GM11168 (cell line): ENCODE data around the gene ZSCAN12.

Source experiments
- in situ Hi-C: fragments of 300-500 bp; cut with MboI; formaldehyde crosslinking; loops from one replicate; pipeline ENCODE4 v1.12.0; 2022; ENCODE audit warnings: low sequenced_read_pairs; ENCODE audit not compliant: unreplicated experiment

ZSCAN12 gene

DNA sequence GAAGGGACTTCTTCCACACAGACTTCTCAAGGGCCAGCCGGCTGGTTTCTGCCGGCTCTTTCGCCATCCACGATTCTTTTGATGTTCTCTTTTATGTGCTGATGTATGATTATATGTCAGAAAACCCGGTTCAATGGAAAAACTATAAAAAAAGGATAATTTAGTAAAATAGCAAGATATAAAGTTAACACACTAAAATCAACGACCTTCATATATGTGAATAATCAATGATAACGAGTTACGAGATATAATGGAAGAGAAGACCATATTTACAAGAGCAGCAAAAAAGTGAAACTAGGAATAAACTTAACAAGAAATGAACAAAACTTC is 540 bp upstream of the ZSCAN12 start:
- in situ Hi-C loops = no loop called here

DNA sequence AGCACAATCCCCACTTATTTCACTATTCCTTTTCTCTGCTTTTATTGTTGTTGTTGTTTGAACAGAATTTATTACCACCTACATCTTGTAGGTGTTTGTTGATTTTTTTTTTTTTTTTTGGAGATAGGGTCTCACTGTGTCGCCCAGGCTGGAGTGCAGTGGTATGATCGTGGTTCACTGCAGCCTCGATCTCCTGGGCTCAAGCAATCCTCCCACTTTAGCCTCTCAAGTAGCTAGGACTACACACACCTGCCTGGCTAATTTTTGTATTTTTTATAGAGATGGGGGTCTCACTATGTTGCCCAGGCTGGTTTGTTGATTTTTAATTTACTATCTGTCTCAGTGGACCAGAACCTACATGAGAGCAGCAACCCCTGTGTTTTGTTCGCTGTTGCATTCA is 3.6 kb downstream of the ZSCAN12 start:
- in situ Hi-C loops = no loop called here

DNA sequence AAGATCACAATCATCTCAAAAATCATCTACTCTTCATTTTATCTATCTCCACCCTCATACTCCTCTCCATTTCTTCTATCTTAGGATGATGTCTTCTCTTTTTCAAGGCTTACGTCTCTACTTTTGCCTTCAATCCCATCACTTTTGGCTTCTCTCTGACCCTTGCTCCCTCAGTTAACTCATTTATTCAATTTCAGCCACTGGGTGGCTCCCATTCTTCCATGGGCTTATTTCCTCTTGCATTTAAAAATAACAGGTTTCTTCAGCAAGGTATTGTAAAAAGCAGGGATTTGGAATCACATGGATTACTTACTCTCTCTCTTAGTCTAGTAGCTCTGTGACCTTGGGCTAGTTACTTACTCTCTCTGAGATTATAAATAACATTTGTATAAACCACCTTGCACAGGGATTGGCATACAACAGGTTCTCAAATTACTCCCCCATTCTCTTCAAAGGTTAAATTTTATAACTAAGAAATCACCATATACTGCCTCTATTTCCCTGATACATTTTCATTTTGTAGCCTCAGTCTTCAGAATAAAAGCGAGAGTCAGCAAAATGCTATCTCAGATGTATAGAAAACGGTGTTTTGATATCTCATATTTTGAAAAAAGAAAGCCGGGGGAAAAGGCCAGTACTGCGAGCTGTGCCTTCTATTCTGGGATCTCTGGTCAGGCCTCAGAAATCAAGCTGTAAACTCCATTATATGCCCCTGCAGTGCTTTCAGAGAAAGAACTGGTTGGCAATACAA is 5.5 kb downstream of the ZSCAN12 start:
- in situ Hi-C loops = no loop called here

DNA sequence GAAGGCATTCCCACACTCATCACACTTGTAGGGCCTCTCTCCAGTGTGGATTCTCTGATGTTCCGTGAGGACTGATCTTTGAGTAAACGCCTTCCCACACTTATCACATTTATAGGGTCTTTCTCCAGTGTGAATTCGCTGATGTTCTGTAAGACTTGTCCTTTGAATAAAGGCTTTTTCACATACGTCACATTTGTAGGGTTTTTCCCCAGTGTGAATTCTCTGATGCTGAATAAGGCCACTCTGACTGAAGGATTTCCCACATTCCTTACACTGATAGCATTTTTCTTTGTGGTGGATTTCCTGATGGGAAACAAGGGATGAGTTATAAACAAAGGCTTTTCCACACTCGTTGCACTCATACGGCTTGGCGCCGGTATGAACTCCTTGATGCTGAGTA is 8.9 kb downstream of the ZSCAN12 start:
- in situ Hi-C loops = no loop called here

DNA sequence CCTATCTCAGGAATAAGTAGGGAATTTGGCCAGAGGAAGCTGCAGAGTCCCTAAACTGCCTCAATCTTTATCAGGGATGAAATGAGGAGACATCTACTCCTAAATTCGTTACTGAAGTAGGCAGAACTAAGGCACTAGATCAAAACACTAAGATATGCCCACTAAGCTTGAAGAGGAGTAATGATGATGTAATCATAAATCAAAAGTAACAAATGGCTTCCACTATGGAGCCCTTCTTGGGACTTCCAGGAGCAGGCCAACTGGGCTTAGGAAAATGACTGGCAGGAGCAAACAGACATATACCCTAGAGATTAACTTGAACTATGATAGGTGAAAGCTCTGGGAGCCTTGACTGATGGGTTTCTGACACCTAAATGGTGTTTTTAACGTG is 15.4 kb downstream of the ZSCAN12 start:
- in situ Hi-C loops = no loop called here

DNA sequence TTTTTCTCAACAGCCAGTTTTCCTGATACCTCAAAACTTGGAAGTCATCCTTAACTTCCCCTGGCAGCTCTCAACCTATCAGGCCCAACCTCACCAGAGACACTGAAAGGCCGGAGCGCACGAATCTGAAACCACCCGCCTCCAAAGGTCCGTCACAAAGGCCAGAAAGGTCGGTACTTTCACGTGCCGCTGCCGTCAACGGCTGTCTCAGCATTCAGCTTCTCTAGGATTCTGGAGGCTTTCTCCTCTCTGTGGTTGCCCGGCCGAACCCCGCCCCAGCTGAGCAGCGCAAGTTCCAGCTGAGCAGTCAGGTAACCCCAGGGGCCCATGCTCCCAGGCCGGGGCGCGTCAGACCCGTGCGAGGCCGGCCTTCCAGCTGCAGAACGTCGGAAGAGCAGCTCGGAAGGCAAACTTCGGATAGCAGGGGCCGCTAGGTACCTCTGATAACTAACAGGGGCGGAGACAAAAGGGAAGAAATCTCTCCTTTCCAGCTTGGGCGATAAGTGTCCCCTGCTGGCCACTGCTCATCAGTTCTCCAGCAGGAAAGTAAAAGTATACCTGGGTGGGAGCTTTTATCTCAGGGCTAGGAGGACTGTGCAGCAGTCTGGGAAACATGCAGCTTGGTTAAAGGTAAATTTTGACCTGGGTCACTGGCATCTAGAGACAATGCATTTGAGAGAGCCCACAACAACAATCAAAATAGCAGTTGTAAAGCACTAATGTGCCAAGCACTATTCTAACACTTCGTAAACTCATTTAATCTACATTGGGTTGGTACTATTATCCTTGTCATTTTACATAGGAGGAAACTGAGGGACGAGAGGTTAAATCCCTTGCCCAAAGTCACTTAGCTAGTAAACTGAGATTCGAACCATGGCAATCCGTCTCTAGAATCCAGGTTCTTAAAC is 16.1 kb downstream of the ZSCAN12 start:
- in situ Hi-C loops = no loop called here

DNA sequence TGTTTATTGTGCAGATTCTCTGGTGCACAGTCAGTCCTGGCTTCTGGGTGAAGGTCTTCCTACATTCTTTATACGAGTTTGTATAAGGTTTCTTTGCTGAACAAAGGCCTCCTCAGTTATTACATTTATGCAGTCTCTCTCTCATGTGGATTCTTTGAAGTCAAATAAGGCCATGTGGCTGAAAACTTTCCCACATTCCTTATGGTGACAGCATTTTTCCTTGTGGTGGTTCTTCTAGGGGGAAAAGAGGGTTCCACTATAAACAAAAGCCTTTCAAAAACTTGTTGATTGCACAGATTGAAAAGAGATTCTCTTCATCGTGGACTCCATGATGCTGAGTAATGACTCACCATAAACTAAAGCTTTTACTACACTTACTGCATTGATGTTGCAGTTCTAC is 19.2 kb downstream of the ZSCAN12 start:
- in situ Hi-C loops = no loop called here

DNA sequence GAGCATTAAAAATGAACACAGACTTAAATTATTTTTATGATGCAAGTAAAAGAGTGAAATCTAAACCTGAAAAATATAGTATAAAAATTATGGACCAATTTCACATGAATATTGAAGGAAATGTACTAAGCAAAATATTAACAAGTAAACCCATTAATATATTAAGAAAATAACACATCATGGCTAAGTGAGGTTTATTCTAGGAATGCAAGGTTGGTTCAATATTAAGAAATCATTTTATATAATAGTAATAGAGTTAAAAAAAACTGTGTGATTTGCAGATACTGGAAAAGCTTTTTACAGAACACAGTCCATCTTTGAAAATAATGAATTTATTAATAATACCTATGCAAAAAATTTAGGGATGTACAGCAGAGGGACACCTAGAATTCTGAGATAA is 20.9 kb downstream of the ZSCAN12 start:
- in situ Hi-C loops = no loop called here

DNA sequence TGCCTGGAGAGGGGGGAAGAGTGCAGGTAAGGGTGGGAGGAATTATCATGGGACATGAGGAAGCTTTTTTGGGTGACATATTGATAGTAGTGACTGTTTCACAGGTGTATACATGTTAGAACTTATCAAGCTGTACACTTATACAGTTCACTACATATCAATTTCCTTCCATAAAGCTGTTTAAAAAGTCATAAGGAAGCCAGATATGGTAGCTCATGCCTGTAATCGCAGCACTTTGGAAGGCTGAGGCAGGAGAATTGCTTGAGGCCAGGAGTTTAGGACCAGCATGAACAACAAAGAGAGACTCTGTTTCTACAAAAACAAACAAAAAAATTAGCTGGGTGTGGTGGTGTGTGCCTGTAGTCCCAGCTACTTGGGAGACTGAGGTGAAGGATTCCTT is 21.7 kb downstream of the ZSCAN12 start:
- in situ Hi-C loops = no loop called here

DNA sequence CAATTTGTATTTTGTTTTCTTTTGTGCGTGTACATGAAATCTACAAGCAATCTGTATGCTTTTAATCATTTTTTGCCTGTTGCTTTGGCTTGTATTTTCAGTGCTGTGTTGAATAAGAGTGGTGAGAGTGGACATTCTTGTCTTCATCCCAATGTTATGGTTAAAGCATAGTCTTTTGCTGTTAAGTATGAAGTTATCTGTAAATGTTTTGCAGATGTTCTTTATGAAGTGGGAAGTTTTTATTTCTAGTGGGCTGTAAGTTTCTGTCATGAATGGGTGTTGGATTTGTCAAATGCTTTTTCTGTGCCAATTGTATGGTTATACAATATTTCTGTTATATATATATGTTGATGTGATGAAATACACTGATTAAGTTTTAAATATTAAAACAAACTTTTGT is 25.6 kb downstream of the ZSCAN12 start:
- in situ Hi-C loops = loop anchor here (25.0 kb wide), 1 partner anchor 462 kb away; the partner anchor contains the start of gene OR2B2

DNA sequence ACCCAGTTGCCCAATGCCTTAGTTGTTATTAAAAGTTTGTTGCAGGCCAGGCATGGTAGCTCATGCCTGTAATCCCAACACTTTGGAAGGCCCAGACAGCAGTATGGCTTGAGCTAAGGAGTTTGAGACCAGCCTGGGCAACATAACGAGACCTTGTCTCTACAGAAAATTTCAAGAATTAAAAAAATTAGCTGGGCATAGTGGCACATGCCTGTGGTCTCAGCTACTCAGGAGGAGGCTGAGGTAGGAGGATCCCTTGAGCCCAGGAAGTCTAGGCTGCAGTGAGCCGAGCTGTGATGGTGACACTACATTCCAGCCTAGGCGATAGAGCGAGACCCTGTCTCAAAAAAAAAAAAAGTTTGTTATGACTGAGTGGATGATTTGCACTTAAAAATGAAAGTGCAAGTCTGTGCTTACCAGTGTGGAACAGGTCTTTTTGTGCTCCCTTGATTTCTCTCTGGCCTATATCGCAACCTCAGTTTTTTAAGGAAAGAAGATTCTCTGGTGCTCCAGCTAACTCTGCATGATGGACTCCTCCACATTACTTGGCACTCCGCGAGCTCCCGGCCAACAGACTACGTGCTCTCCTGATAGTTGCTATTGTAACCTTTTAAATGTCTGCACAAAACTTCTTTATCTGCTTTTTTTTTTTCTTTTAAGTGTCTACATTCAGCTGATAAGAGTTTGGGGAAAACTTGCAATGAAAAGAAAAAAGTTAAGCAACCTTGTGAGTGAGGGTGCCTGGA is 27.7 kb downstream of the ZSCAN12 start:
- in situ Hi-C loops = loop anchor here (25.0 kb wide), 1 partner anchor 460 kb away; the partner anchor contains the start of gene OR2B2

DNA sequence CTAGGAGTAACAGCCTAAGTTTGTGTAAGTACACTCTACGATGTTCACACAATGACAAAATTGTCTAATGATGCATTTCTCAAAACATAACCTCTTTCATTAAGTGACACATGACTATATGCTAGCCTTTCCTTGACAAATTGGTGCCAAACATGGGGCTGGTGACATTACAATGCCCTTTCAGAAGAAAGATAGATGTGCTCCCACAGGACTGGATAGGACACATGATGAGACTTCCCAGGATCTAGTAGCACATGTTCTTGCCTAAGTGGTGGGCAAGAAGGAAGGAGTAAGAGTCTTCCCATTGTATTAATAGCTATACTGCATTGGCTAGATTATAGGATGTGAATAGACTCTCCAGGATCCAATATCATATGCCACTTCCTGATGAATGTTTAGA is 28.3 kb downstream of the ZSCAN12 start:
- in situ Hi-C loops = loop anchor here (25.0 kb wide), 1 partner anchor 459 kb away; the partner anchor contains the start of gene OR2B2

DNA sequence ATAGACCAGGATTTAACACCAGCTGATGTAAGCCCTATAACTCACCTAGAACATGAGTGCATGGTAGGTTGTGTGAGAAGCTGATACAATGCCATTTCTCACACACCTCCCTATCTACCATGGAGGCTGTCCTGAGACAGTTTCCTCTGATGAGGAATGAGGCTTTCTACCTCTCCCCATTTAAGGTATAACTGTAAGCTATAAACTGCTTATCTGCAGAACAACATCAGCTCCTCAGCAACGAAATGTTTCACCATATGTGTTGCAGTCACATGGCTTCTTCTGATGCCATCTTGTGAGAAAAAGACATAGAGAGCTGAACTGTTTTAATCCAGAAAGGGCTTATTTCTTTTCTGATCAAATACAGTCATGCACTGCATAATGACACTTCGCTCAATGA is 29.1 kb downstream of the ZSCAN12 start:
- in situ Hi-C loops = loop anchor here (25.0 kb wide), 1 partner anchor 458 kb away; the partner anchor contains the start of gene OR2B2

DNA sequence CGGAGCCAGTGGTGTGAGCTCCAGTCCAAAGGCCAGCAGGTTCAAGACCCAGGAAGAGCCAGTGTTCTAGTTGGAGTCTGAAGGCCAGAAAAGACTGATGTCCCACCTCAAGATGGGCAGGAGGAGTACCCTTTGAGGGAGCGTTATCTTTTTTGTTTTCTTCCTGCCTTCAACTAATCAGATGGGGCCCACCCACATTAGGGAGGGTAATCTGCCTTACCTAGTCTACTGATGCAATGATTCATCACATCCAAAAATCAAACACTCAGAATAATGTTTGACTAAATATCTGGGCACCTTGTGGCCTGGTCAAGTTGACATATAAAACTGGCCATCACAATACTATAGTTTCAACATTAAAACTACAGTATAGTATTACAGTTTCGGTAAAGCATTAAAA is 30.1 kb downstream of the ZSCAN12 start:
- in situ Hi-C loops = loop anchor here (5.0 to 25.0 kb wide), 2 partner anchors 237 to 457 kb away; partner anchors contain the start of gene OR2B2

DNA sequence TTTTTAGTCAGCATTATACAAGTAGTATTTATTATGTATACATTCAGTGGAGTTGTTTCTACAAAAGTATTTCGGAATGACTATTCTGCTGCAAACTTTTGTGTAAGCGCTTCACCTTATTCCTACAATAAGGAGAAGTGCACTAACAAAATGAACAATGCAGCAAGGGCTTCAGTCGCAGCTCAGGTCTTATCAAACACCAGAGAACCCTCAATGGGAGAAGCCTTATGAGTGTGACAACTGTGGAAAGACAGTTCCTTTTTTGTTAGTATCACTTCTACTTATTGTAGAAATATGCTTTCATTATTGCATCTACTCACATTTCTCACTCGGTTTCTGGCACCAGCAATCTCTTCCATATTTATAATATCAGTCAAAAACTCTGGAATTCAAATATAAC is 31.0 kb downstream of the ZSCAN12 start:
- in situ Hi-C loops = loop anchor here (5.0 to 25.0 kb wide), 2 partner anchors 236 to 456 kb away; partner anchors contain the start of gene OR2B2

DNA sequence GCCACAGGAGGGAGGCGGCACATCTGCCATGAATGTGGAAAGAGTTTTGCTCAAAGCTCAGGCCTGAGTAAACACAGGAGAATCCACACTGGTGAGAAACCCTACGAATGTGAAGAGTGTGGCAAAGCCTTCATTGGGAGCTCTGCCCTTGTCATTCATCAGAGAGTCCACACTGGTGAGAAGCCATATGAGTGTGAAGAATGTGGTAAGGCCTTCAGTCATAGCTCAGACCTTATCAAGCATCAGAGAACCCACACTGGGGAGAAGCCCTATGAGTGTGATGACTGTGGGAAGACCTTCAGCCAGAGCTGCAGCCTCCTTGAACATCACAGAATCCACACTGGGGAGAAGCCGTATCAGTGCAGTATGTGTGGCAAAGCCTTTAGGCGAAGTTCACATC is 34.0 kb downstream of the ZSCAN12 start:
- in situ Hi-C loops = loop anchor here (5.0 to 25.0 kb wide), 2 partner anchors 233 to 453 kb away; partner anchors contain the start of gene OR2B2

DNA sequence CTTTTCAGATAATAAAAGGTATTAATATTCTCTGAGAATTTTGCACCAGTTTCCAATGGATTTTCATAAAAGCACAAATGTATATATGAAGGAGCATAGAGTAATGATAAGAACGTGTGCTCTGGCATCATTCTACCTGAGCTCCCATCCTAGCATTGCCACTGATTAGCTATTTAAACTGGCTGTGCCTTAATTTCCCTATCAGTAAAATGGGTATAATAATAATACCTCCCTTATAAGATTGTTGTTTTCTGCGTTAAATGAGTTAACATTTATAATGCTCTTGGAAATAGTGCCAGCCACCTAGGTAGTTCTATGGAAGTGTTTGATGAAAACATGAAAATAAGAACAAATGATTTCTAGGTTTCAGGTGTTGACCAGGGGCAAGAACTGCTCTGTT is 38.6 kb downstream of the ZSCAN12 start:
- in situ Hi-C loops = loop anchor here (25.0 kb wide), 1 partner anchor 449 kb away; the partner anchor contains the start of gene OR2B2

DNA sequence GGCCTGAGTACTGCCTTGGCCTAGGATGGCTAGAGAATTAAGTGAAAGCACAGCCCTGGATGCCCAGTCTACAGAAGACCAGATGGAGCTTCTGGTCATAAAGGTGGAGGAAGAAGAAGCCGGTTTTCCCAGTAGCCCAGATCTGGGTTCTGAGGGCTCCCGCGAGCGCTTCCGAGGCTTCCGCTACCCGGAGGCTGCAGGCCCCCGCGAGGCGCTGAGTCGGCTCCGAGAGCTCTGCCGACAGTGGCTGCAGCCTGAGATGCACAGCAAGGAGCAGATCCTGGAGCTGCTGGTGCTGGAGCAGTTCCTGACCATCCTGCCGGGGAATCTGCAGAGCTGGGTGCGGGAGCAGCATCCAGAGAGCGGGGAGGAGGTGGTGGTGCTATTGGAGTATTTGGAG is 40.0 kb downstream of the ZSCAN12 start:
- in situ Hi-C loops = loop anchor here (10.0 to 25.0 kb wide), 2 partner anchors 95 to 447 kb away; partner anchors contain the start of genes OR2B2 and ZSCAN26

DNA sequence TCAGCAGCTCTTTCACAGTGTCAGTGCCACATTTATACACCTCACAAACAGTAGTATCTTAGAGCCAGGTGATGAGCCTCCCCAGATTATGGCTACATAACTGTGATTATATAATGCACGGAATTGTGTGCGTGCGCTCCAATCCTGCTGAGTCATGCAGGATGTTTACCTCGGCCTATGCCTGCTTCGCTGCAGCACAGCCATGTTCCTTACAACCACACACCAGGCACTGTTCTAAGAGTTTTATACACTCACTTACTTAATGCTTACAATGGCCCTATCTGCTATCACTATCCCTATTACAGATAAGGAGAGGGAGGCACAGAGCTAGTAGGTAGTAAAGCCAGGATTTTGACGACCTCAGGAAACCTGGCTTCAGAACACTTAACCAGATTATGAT is 42.5 kb downstream of the ZSCAN12 start:
- in situ Hi-C loops = loop anchor here (10.0 to 25.0 kb wide), 2 partner anchors 92 to 445 kb away; partner anchors contain the start of genes OR2B2 and ZSCAN26

DNA sequence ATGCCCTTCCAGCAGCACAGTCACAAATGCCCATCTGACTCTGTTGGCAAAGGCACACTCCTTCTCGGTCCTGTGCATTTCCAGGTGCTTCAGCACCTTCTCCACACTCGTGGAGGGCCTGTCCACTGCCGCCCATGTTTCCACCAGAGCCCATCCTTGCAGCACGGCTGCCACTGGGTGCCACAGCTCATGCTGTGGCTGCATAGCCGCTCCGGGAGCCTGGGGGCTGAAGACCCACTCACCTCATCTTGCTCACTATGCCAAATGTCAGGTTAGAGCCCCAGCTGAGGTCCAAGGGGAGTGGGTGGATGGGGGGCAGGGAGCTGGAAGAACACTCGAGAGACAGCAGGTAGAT is 42.9 kb downstream of the ZSCAN12 start:
- in situ Hi-C loops = loop anchor here (10.0 to 25.0 kb wide), 2 partner anchors 92 to 444 kb away; partner anchors contain the start of genes OR2B2 and ZSCAN26
